K562 (cell line): Measurements from ENCODE around the gene SLC16A10. TPM values are rescaled to one million over a fixed set of nuclear protein-coding genes. Genes with fewer than 3 reads are reported as not detected.

Source experiments
- ATAC-seq: fragments of 200-7000 bp; cut with Tn5 transposase; 3 replicates; pipeline ENCODE4 v1.9.1; 2020; ENCODE audit warnings: moderate library complexity
- BruUV-seq: library from RNA; stranded (reverse); fragments of 400-500 nt; replicated peaks from 2 replicates; lab custom pipeline; 2021; lab: Mats Ljungman, UMichigan
- CTCF ChIA-PET: fragments of 300-600 bp; formaldehyde crosslinking; extraction: SDS; loops from one replicate; lab custom pipeline; 2021; ENCODE audit warnings: low intra/inter-chr PET ratio; lab: Yijun Ruan, JAX
- POLR2A ChIA-PET: fragments of 300-600, 350-650 bp; sonication (Branson Sonifier 250); formaldehyde crosslinking; extraction: SDS; loops from one replicate; lab custom pipeline; 2021; ENCODE audit warnings: antibody characterized with exemption, inconsistent platforms; lab: Yijun Ruan, JAX
- DNase-seq, 4 experiments: peaks; one replicate each; pipeline versions ENCODE4 v3.0.0 to v3.0.0-alpha.2; 2011 to 2018; ENCODE audit warnings: low spot score in 3 of 4, mixed read lengths in 3 of 4; ENCODE audit errors: extremely low read depth in 1 of 4
- FAIRE-seq: peaks from 2 replicates; lab custom pipeline; 2011; peaks lifted over from hg19 to GRCh38; lab: Jason Lieb, UNC
- H2AFZ ChIP-seq: 2 replicates; pipeline ENCODE4 v1.6.0; 2011; ENCODE audit warnings: low read depth, low read length, control low read depth, inconsistent platforms
- H3K27ac ChIP-seq: fragments of 200-600 bp; 3 replicates; pipeline ENCODE4 v1.8.0; 2011; ENCODE audit warnings: low read depth, mild to moderate bottlenecking, control low read depth, inconsistent platforms, low read length, moderate library complexity, mixed read lengths; ENCODE audit errors: extremely low read depth
- H3K27me3 ChIP-seq, 2 experiments: fragments of 300-600 bp in 1 of 2; 2 replicates in 1 of 2; 3 replicates in 1 of 2; pipeline versions ENCODE4 v1.6.0 to v1.8.0; 2011; ENCODE audit warnings: inconsistent platforms in 2 of 2, low read length in 2 of 2, mild to moderate bottlenecking in 1 of 2, mixed read lengths in 1 of 2, moderate library complexity in 1 of 2; ENCODE audit not compliant: control insufficient read depth in 2 of 2, insufficient read depth in 2 of 2
- H3K36me3 ChIP-seq: fragments of 300-600 bp; 3 replicates; pipeline ENCODE4 v1.8.0; 2011; ENCODE audit warnings: mild to moderate bottlenecking, low read length, inconsistent platforms; ENCODE audit not compliant: control insufficient read depth, insufficient read depth
- H3K4me1 ChIP-seq, 2 experiments: fragments of 200-600 bp in 1 of 2; replicated peaks in 1 of 2; 2 replicates in 1 of 2; 3 replicates in 1 of 2; pipeline versions ENCODE4 v1.5.1 to v1.8.0; 2011; ENCODE audit warnings: inconsistent platforms in 2 of 2, low read length in 2 of 2, mild to moderate bottlenecking in 1 of 2, mixed read lengths in 1 of 2, moderate library complexity in 1 of 2; ENCODE audit not compliant: control insufficient read depth in 2 of 2, insufficient read depth in 2 of 2
- H3K4me2 ChIP-seq: 2 replicates; pipeline ENCODE4 v1.6.1; 2011; ENCODE audit warnings: low read length, control low read depth, inconsistent platforms, mixed read lengths; ENCODE audit not compliant: insufficient read depth
- H3K4me3 ChIP-seq: fragments of 200-600 bp; sonication (generic), shearing (Covaris generic); 2 replicates; pipeline ENCODE4 v1.5.1; 2016; ENCODE audit warnings: control low read depth, inconsistent platforms
- H3K79me2 ChIP-seq: fragments of 200-600 bp; 3 replicates; pipeline ENCODE4 v1.8.0; 2011; ENCODE audit warnings: low read length, inconsistent platforms; ENCODE audit not compliant: control insufficient read depth, insufficient read depth
- H3K9ac ChIP-seq, 2 experiments: 2 replicates each; pipeline versions ENCODE4 v1.6.0 to v1.6.1; 2011; ENCODE audit warnings: low read depth in 2 of 2, low read length in 2 of 2, control low read depth in 1 of 2, inconsistent platforms in 1 of 2, mild to moderate bottlenecking in 1 of 2, mixed read lengths in 1 of 2; ENCODE audit not compliant: insufficient read depth in 1 of 2
- H3K9me1 ChIP-seq: one replicate; pipeline ENCODE4 v1.6.0; 2011; ENCODE audit warnings: inconsistent platforms, mild to moderate bottlenecking, low read length, moderate library complexity; ENCODE audit not compliant: control insufficient read depth, insufficient read depth
- H3K9me3 ChIP-seq: replicated peaks from 2 replicates; pipeline ENCODE4 v1.5.1; 2011; ENCODE audit warnings: low read depth, low read length, inconsistent platforms; ENCODE audit not compliant: control insufficient read depth, insufficient read depth
- H4K20me1 ChIP-seq: replicated peaks from 2 replicates; pipeline ENCODE4 v1.6.1; 2011; ENCODE audit warnings: low read length, inconsistent platforms, mixed read lengths; ENCODE audit not compliant: control insufficient read depth, insufficient read depth
- ETV5 ChIP-seq: sonication (generic); formaldehyde crosslinking; IDR thresholded peaks from 2 replicates; pipeline ENCODE4 v1.4.0; 2020; ENCODE audit warnings: low read depth, mild to moderate bottlenecking, missing genetic modification reagents
- NBN ChIP-seq: fragments of 450-650 bp; IDR thresholded peaks from 2 replicates; pipeline ENCODE4 v1.6.1; 2016; ENCODE audit warnings: low read depth, mild to moderate bottlenecking
- SMC3 ChIP-seq: conservative IDR thresholded peaks from 2 replicates; pipeline ENCODE4 v1.6.1; 2011; ENCODE audit warnings: low read depth, low read length, improper control_type of control experiment; ENCODE audit not compliant: insufficient read depth
- ZSCAN32 ChIP-seq: fragments of 450-650 bp; formaldehyde crosslinking; IDR thresholded peaks from 2 replicates; pipeline ENCODE4 v1.4.0; 2020; ENCODE audit warnings: mild to moderate bottlenecking, moderate library complexity
- WGBS: fragments of 100-300 bp; shearing (Covaris generic); methylation state at CpG from one replicate; pipeline ENCODE4 v1.1.6; 2016; ENCODE audit warnings: low coverage, mixed read lengths; ENCODE audit not compliant: insufficient coverage; ENCODE audit errors: missing lambda C conversion rate; 5-methylcytosine and 5-hydroxymethylcytosine counted together
- in situ Hi-C: fragments of 300-500 bp; cut with MboI; formaldehyde crosslinking; loops from 4 replicates; pipeline ENCODE4 v1.15.0; 2018; ENCODE audit warnings: inconsistent platforms, mixed read lengths
- intact Hi-C: fragments of 100-400 bp; cut with micrococcal nuclease; formaldehyde crosslinking; loops from 2 replicates; pipeline ENCODE4 v1.14.2; 2022
- polyA plus RNA-seq, 8 experiments: library from polyadenylated mRNA; depleted of rRNA in 4 of 8; stranded (reverse) in 5 of 8; unstranded in 3 of 8; fragments of >200 nt; fragmentation: Nextera tagmentation in 2 of 8; fragmentation: Illumina TruSeq in 1 of 8; extraction: Ambion mirVana in 2 of 8; extraction: Trizol in 1 of 8; gene quantifications; 2 replicates each; pipeline versions ENCODE4 v1.2.1 to v1.2.3, GENCODE V29; 2011 to 2014; ENCODE audit warnings: inconsistent platforms in 1 of 8, missing spikeins in 1 of 8
- total RNA-seq, 7 experiments: library from RNA; depleted of rRNA in 6 of 7; stranded (reverse); fragments of >200 nt in 6 of 7; fragmentation: Illumina TruSeq in 2 of 7; extraction: Trizol in 2 of 7; gene quantifications; 2 replicates each; pipeline versions ENCODE4 v1.2.1 to v1.2.3, GENCODE V29; 2011 to 2021; ENCODE audit warnings: low replicate concordance in 1 of 7
- TF ChIP-seq, protein P1 (sequence below): fragments of 450-650 bp; IDR thresholded peaks from 2 replicates; pipeline ENCODE4 v1.6.1; 2016; ENCODE audit warnings: borderline replicate concordance
- TF ChIP-seq, protein P2 (sequence below): fragments of 250-450 bp; sonication (Bioruptor Pico); IDR thresholded peaks from 2 replicates; pipeline ENCODE4 v1.6.1; 2021; ENCODE audit warnings: mild to moderate bottlenecking
- TF ChIP-seq, protein P3 (sequence below): fragments of 250-450 bp; sonication (Bioruptor Pico); IDR thresholded peaks from 2 replicates; pipeline ENCODE4 v1.4.0; 2020; ENCODE audit warnings: mild to moderate bottlenecking

SLC16A10 gene
- total and polyA plus RNA-seq, 9 of the 15 experiments (the other 6 are each of a cell fraction or from before 2014, with no cell fraction given), result 0.02 to 0.54 (median 0.24) TPM; not detected in 4

DNA sequence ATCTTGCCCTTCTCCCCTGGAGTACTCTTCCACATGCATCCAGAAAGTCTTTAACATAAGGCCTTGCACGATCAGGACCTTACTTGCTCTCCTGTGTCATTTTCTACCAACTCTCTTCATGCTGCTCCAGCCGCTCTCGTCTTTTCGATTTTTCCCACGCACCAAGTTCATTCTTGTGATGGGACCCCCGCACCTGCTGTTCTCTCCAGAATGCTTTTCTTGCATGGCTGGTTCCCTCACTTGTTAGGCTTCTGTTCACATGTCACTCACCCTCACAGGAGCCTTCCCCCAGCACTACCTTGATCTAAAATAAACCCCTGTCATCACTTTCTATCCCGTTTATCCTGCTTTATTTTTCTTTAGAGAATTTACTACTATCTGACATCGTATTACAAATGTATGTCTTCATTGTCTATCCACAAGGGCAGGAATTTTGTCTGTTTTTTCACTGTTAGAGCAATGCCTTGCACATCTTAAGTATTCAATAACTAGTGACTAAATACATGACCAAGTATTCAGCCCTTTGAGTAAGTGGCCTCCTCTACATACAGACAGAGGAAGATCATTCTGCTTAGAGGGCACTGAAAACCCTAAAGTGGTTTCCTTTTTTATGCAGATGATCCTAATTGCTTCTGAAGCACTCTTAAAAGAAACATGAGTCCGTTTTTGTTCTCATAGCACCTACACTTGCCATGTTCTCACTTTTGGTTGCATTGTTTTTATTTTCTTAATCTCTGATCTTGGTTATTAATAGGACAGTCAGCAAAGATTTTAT lies 166.9 kb downstream of the SLC16A10 start (continued):
- TF ChIP-seq, protein P1, sequence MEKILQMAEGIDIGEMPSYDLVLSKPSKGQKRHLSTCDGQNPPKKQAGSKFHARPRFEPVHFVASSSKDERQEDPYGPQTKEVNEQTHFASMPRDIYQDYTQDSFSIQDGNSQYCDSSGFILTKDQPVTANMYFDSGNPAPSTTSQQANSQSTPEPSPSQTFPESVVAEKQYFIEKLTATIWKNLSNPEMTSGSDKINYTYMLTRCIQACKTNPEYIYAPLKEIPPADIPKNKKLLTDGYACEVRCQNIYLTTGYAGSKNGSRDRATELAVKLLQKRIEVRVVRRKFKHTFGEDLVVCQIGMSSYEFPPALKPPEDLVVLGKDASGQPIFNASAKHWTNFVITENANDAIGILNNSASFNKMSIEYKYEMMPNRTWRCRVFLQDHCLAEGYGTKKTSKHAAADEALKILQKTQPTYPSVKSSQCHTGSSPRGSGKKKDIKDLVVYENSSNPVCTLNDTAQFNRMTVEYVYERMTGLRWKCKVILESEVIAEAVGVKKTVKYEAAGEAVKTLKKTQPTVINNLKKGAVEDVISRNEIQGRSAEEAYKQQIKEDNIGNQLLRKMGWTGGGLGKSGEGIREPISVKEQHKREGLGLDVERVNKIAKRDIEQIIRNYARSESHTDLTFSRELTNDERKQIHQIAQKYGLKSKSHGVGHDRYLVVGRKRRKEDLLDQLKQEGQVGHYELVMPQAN, result no peak
- TF ChIP-seq, protein P2, sequence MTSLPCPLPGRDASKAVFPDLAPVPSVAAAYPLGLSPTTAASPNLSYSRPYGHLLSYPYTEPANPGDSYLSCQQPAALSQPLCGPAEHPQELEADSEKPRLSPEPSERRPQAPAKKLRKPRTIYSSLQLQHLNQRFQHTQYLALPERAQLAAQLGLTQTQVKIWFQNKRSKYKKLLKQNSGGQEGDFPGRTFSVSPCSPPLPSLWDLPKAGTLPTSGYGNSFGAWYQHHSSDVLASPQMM (CRISPR knock-in tag), result no peak

DNA sequence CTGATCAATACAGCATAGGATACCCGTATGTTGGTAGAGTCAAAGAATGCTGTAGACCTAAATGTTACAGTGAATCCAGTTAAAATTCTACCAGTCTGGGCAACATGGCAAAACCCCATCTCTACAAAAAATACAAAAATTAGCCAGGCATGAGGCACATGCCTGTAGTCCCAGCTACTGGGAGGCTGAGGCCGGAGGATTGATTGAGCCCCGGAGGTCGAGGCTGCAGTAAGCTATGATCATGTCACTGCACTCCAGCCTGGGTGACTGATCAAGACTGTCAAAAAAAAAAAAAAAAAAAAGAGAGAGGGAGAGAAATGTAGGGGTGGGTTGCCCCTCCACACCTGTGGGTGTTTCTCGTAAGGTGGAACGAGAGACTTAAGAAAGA lies 167.5 kb downstream of the SLC16A10 start:
- ChIA-PET CTCF (no interaction called here), POLR2A (no interaction called here)
- ATAC-seq (no peak), DNase-seq (no peak), FAIRE-seq (no peak)
- Histone ChIP-seq H3K4me2 (no peak overlapping the region), H3K4me3 (no peak overlapping the region), H3K79me2 (peaks cover 4% of the 10 kb centered on the region), H3K4me1 (peaks cover 19% of the 10 kb centered on the region in 2 experiments), H3K9me1 (no peaks in the 10 kb centered on the region), H3K27me3 (no peaks in the 10 kb centered on the region), H3K9me3 (no peaks in the 10 kb centered on the region), H4K20me1 (no peaks in the 10 kb centered on the region), H2AFZ (no peak overlapping the region), H3K27ac (no peak overlapping the region), H3K9ac (no peak overlapping the region), H3K36me3 (no peaks in the 10 kb centered on the region)
- TF ChIP-seq ETV5 (CRISPR knock-in tag), result no peak
- TF ChIP-seq SMC3, result no peak
- TF ChIP-seq ZSCAN32 (CRISPR knock-in tag), result no peak
- no peak for TF ChIP-seq NBN
- TF ChIP-seq, protein P3, sequence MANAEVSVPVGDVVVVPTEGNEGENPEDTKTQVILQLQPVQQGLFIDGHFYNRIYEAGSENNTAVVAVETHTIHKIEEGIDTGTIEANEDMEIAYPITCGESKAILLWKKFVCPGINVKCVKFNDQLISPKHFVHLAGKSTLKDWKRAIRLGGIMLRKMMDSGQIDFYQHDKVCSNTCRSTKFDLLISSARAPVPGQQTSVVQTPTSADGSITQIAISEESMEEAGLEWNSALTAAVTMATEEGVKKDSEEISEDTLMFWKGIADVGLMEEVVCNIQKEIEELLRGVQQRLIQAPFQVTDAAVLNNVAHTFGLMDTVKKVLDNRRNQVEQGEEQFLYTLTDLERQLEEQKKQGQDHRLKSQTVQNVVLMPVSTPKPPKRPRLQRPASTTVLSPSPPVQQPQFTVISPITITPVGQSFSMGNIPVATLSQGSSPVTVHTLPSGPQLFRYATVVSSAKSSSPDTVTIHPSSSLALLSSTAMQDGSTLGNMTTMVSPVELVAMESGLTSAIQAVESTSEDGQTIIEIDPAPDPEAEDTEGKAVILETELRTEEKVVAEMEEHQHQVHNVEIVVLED (CRISPR knock-in tag), result no peak
- WGBS, result 64% methylated on average over 6 of the region's 6 CpGs
- intact Hi-C loops (loop anchor here (5.0 kb wide), 3 partner anchors 42 to 242 kb away; no protein-coding TSS in a partner anchor), in situ Hi-C loops (loop anchor here (5.0 to 25.0 kb wide), 2 partner anchors 218 to 383 kb away; no protein-coding TSS in a partner anchor)
- BruUV-seq, result no TSS peak
